OCI-LY1 (cell line): ENCODE measurements around the gene CDC123.

Experiments
- CTCF ChIP-seq: fragments of 200-600 bp; sonication (generic), shearing (Covaris generic); IDR thresholded peaks from 2 replicates; pipeline ENCODE4 v1.5.1; 2017; ENCODE audit warnings: mild to moderate bottlenecking, antibody characterized with exemption, low read length, moderate library complexity, mixed read lengths
- EZH2 ChIP-seq: fragments of 200-600 bp; sonication (generic), shearing (Covaris generic); IDR thresholded peaks from 2 replicates; pipeline ENCODE4 v1.8.0; 2017; ENCODE audit warnings: borderline replicate concordance, mixed run types, mild to moderate bottlenecking, antibody characterized with exemption, low read length, moderate library complexity, mixed read lengths

- no peak for TF ChIP-seq CTCF
- TF ChIP-seq EZH2, result no peak
Observed at GRCh38 chr10:12212454-12212853, 16.5 kb downstream of the CDC123 start.
